AG09309 (cell line): ENCODE results near the gene ZNF268.
A peak's percentile ranks its signal among the peaks of the same experiment; 100 is the strongest.

Experiments
- DNase-seq: peaks from one replicate; pipeline ENCODE4 v3.0.0-alpha.2; 2010; ENCODE audit warnings: low read depth
- H3K4me3 ChIP-seq: 2 replicates; pipeline ENCODE4 v1.5.1; 2011; ENCODE audit warnings: mild to moderate bottlenecking, low read depth, low read length, moderate library complexity; ENCODE audit not compliant: control insufficient read depth
- TF ChIP-seq, protein P1 (sequence below): IDR thresholded peaks from 2 replicates; pipeline ENCODE4 v1.5.1; 2011; ENCODE audit warnings: mild to moderate bottlenecking, low read depth, low read length, inconsistent platforms; ENCODE audit not compliant: insufficient read depth, control insufficient read depth; ENCODE audit errors: missing control alignments

ZNF268 gene

DNA sequence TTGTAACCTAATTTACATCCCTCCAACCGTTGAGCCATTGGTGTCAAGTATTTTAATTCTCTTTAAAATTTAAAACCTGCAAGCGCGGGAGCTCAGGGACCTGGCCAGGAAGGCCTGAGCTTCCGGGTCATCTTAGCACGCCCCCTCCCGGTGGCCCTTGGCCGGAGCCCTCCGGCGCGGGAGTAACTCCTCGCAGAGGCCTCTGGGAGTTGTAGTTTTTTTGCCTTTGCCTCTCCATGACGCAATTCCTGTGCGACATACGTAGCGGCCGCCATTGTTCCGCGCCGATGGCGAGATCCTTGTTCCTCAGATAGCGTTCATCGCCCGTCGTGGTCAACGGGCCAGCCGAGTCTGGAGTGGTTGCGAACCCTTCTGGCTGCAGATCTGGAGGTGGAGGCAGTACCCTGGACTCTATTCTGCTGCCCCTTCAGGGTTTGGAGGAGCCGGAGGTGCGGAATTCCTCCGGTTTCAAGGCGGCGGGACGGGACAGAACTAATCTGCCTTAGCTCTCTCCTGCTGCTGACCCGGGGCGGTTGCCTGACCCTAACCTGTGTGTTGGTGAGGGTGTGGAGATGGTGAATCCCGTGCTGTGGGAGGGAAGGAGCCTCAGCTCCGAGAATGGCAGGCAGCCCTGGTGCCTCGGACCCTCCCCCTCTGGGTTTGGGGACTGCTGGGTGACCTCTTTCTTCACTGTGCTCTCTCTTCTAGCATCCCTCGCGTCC is at the start of gene ZNF268:
Gene ZNF268, plus strand, starts transcription at position 258 of the 722 bp plus-strand sequence. CDS start 503 bp downstream, outside the sequence.
- DNase-seq, result peak; percentile 58
- TF ChIP-seq, protein P1, sequence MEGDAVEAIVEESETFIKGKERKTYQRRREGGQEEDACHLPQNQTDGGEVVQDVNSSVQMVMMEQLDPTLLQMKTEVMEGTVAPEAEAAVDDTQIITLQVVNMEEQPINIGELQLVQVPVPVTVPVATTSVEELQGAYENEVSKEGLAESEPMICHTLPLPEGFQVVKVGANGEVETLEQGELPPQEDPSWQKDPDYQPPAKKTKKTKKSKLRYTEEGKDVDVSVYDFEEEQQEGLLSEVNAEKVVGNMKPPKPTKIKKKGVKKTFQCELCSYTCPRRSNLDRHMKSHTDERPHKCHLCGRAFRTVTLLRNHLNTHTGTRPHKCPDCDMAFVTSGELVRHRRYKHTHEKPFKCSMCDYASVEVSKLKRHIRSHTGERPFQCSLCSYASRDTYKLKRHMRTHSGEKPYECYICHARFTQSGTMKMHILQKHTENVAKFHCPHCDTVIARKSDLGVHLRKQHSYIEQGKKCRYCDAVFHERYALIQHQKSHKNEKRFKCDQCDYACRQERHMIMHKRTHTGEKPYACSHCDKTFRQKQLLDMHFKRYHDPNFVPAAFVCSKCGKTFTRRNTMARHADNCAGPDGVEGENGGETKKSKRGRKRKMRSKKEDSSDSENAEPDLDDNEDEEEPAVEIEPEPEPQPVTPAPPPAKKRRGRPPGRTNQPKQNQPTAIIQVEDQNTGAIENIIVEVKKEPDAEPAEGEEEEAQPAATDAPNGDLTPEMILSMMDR, result peak; percentile 91
- peak within 1 kb of the TSS; percentile 99 for H3K4me3 ChIP-seq

DNA sequence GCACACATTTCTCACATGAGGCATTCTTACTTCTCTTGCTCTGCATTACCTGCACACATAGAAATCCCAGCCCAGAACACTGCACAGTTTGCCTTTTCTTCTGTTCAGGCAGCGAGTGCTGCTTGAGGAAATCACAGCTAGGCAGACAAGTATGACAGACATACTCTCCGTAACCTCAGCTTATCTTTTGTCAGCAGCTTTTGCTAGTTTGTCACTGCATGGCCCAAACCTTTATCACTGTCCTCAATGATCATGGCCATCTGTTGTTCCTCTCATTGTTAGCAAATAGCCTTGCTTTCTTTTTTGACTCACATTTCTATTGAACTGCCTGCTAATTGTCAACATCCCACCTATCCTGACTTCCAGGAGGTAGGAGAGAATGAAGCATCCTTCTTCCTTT is 45.5 kb upstream of the ZNF268 start:
- TF ChIP-seq, protein P1, result no peak
- DNase-seq, result no peak
- H3K4me3 ChIP-seq, result no peak overlapping the region

DNA sequence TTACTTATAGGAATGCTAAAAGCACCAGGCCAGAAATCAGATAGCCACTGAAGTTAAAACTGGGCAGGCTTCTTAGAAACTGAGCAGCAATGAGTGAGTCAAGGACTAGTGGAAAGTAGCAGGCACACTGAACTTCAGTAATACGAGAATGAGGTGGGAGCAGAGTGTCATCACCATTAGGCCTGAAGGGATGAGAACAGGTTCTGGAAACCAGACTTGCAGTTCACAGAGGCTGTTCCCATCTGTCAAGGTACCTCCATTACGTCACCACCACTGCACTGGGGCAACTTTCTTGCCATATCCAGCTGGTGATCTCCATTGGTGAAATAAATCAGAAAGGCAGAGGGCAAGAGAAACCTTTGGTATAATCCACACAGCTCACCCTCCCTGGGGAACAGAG is 35.3 kb upstream of the ZNF268 start:
- H3K4me3 ChIP-seq, result no peak overlapping the region
- TF ChIP-seq, protein P1, result no peak
- no peak for DNase-seq

DNA sequence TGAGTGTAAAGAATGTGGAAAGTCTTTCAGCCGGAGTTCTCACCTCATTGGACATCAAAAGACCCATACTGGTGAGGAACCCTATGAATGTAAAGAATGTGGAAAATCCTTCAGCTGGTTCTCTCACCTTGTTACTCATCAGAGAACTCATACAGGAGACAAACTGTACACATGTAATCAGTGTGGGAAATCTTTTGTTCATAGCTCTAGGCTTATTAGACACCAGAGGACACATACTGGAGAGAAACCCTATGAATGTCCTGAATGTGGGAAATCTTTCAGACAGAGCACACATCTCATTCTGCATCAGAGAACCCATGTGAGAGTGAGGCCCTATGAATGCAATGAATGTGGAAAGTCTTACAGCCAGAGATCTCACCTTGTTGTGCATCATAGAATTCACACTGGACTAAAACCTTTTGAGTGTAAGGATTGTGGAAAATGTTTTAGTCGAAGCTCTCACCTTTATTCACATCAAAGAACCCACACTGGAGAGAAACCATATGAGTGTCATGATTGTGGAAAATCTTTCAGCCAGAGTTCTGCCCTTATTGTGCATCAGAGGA is 25.1 kb upstream of the ZNF268 start:
- no peak for DNase-seq
- H3K4me3 ChIP-seq, result no peak overlapping the region
- TF ChIP-seq, protein P1, result no peak

DNA sequence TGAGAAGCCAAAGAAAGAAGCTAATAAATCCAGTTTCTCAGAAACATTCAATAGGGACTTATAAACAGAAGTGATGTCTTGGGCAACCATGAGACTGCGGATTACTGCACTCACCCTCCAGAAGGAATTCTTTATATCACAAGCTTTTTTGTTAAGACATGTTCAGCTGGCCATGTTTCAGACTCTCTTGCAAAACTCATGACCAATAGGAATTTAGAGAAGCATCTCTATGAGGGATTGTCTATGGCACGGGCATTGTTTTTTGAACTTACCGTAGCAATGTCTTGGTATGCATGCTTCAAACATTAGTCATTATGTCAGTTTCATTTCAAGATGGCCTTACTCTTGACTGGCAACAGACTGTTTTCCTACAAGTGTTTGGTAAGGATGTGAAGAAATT is 15.5 kb upstream of the ZNF268 start:
- TF ChIP-seq, protein P1, result no peak
- no peak for DNase-seq
- H3K4me3 ChIP-seq, result no peak overlapping the region

DNA sequence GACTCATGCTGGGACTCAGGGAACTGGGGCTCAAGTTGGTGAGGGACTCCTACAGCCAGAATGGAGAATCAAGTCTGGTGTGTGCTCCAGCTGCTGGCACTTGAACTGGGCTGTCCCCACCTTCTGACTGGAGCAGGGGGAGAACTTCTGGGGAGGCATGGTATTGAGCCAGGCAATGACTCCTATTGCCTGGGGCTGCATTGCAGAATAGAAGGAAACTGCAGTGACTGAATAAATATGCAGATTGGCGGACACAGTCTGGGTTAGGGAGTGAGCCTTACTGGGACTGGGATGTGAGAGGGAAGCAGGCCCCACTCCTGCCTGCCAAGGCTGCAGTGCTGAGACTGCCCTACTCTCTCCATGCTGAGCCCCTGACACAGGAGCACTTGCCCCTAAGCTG is 8.8 kb upstream of the ZNF268 start:
- TF ChIP-seq, protein P1, result no peak
- H3K4me3 ChIP-seq, result no peak overlapping the region
- no peak for DNase-seq
